DLD1 (cell line): ENCODE data around the gene NUS1.
"Not testable (repeated sequence)": the region's sequence is repeated elsewhere in the genome, so short reads cannot be mapped to it uniquely, and the experiment has no call there.

ENCODE experiments used
- in situ Hi-C: cut with HindIII; loops from 2 replicates; pipeline ENCODE4 v1.10.0; 2017; ENCODE audit warnings: low sequenced_read_pairs

The NUS1 gene

DNA sequence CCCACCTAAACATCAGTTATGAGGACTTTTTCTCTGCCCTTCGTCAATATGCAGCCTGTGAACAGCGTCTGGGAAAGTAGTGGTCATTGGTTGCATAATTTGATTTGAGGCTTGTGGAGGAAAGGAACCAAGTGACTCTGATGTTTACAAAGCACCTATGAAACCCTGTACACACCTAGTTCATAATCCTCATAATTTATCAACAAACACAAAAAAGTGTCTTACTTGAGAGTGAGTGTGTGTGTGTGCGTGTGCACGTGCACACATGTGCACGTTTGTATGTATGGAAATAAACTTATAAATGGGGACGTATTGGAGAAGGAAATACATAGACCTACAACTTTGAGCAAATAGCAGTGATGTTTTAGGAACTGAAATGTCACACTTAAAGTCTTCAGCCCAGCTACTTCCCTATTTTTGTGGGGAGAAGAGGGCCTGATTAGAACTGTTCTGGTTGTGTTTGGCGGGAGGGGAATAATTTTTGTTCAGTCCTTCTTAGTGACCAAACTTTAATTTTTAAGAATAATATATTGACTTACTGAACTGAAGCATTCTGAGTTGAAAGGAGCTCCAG lies 31.8 kb downstream of the NUS1 start:
- in situ Hi-C loops, result not testable (repeated sequence)

DNA sequence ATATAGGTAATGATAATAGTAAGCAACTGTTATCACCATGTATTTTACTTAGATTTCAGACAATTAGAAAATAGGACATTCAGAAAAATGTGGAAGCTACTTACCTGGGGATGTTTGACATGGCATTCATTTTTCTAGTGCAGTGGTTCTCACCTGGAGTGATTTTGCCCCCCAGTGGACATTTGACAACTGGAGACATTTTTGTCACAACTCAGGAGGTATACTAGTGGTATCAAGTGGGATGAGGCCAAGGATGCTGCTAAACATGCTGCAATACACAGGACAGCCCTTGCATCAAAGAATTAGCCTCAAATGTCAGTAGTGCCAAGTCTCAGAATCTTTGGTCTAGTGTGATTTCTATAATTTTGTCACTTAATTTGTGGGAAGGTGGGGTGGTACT lies 36.1 kb downstream of the NUS1 start:
- in situ Hi-C loops, result no loop called here

DNA sequence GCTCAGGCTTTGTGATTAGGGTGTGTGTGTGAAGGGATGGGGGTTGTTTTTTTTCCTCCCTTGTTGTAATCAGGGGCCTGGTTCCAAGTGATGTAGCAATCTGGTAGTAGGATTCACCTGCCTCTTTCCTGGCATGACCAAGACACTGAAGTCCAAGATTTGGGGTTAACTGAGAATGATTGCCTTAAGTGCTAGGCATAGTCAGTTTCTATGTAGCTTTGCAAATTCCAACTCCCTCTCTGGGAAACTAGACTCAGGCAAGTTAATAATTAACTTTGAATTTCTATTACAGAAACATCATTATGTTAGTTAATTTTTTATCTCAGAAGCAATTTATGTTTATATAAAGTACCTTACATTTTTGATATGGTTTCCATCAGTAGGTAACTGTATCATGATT lies 43.6 kb downstream of the NUS1 start:
- in situ Hi-C loops, result no loop called here

DNA sequence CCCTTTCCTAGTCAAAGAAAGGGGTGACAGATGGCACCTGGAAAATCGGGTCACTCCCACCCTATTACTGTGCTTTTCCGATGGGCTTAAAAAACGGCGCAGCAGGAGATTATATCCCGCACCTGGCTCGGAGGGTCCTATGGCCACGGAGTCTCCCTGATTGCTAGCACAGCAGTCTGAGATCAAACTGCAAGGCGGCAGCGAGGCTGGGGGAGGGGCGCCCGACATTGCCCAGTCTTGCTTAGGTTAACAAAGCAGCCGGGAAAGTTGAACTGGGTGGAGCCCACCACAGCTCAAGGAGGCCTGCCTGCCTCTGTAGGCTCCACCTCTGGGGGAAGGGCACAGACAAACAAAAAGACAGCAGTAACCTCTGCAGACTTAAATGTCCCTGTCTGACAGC lies 46.3 kb downstream of the NUS1 start:
- in situ Hi-C loops, result not testable (repeated sequence)

DNA sequence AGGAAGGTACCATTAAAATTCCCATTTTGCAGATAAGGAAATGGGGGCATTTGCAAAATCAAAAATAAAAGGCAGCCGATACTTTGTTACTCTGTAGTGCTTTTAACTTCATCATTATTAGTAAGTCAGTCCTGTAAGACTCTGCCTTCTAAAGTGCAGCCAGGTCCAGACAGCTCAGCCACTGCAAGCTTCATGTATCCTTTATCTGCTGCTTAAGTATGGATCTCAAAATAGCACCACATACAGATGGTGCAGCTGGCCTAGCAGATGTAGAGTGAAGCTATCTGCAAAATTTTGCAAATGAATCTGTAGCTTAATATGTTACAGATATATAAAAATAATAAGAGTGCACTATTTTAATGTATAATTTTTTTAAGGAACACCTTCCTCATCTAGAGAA lies 53.4 kb downstream of the NUS1 start:
- in situ Hi-C loops, result no loop called here

DNA sequence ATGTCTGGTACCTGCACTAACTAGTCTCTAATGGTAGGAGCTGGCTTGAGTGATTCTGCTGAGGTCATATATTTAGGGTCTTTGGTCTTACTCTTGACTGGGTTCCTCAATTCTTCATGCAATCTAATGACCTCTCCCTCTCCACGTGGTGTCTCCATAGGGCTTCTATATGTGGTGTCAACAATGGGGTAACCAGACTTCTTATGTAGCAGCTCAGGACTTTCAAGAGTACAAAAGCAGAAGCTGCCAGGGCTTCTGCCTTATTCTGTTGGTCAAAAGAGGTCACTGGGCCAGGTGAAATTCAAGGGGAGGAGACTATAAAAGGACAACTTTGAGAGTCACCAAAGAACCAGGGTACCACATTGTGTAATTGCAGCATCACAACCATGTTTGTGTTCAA lies 54.3 kb downstream of the NUS1 start:
- in situ Hi-C loops, result no loop called here

DNA sequence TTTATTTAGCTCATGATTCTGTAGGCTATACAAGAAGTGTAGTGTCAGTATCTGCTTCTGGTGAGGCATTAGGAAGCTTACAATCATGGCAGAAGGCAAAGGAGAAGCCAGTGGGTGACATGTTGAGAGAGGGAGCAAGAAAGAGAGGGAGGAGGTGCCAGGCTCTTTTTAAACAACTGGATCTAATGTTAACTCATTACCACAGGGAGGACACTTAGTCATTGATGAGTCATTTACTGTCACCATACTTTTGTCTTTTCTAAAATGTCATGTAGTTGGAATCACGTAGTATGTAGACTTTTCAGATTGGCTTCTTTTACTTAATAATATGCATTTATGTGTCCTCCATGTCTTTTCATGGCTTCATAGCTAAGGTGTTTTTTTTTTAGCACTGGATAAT lies 58.1 kb downstream of the NUS1 start:
- in situ Hi-C loops, result no loop called here

DNA sequence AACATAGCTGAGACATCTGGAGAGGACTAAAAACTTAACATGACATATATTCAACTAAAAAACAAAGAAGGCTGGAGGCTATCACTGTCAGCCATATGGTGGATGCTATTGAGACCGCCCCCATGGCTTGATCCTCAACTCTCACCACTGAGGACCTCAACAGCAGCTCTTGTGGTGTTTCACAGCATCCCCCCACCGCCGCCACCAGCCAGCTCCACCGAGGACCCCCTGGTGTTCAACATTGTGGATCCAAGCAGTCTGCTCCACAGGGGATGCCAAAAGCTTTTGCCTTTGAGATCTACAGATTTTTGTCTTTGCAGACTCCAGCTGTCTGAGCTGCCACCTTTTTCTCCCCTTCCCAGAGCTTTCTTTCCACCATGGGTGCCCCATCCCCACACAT lies 64.6 kb downstream of the NUS1 start:
- in situ Hi-C loops, result no loop called here

DNA sequence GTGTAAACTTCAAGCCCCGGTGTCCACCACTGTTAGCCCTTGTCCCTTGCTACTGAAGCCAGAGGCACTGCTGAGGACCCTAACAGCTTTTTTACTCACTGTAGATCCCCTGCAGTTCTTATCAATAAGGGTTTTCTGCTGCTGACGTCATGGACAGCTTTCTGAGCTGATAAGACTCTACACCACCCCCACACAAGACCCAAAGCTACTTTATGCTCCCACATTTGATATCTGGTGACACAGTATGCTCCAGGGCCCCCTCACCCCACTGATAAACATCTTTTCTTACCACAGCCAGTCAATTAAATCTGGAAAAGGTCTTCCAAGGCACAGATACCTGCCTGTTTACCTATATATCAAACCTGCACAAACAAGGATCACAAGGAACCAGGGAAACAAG lies 65.3 kb downstream of the NUS1 start:
- in situ Hi-C loops, result no loop called here

DNA sequence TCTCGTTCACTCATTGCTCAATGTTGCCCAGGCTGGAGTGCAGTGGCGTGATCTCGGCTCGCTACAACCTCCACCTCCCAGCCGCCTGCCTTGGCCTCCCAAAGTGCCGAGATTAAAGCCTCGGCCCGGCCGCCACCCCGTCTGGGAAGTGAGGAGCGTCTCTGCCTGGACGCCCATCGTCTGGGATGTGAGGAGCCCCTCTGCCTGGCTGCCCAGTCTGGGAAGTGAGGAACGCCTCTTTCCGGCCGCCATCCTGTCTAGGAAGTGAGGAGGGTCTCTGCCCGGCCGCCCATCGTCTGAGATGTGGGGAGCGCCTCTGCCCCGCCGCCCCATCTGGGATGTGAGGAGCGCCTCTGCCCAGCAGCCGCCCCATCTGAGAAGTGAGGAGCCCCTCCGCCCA lies 75.4 kb downstream of the NUS1 start:
- in situ Hi-C loops, result not testable (repeated sequence)
